GM06990 (cell line): Measurements from ENCODE around the gene PALLD.

Experiments
- DNase-seq: peaks from one replicate; pipeline ENCODE4 v3.0.0-alpha.2; 2011; ENCODE audit not compliant: insufficient read length; ENCODE audit errors: extremely low read depth
- H3K27me3 ChIP-seq: replicated peaks from 2 replicates; pipeline ENCODE4 v1.6.0; 2011; ENCODE audit warnings: low read length; ENCODE audit not compliant: control insufficient read depth, insufficient read depth
- H3K36me3 ChIP-seq: 2 replicates; pipeline ENCODE4 v1.5.1; 2011; ENCODE audit warnings: low read length; ENCODE audit not compliant: control insufficient read depth, insufficient read depth
- H3K4me3 ChIP-seq: replicated peaks from 2 replicates; pipeline ENCODE4 v1.5.1; 2011; ENCODE audit warnings: low read depth, mild to moderate bottlenecking, control low read depth, low read length
- TF ChIP-seq, protein P1 (sequence below): IDR thresholded peaks from 2 replicates; pipeline ENCODE4 v1.5.1; 2011; ENCODE audit warnings: low read length, control low read depth, mild to moderate bottlenecking, inconsistent platforms; ENCODE audit not compliant: insufficient read depth, poor library complexity, severe bottlenecking

The PALLD gene

DNA sequence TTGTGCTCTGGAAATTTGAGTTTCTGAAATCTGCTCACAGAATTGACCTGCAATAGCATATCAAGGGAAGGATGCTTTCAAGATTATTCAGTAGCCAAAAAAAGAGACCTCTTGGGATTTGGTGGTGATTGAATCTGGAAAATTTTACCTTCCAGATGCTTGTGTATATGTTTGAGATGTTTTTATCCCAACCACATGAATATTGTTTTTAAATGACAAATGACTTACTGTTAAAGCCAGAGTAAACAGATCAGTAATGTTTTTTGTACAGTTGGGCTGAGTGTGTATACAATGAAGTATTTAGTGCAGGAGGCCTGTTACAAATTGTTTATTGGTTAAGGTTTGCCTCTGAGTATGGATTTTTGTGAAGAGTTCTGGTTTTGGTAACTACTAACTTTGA, 386.7 kb downstream of the PALLD start:
- no peak overlapping the region for H3K4me3 ChIP-seq
- no peaks in the 10 kb centered on the region for H3K27me3 ChIP-seq
- no peak for DNase-seq
- TF ChIP-seq, protein P1, sequence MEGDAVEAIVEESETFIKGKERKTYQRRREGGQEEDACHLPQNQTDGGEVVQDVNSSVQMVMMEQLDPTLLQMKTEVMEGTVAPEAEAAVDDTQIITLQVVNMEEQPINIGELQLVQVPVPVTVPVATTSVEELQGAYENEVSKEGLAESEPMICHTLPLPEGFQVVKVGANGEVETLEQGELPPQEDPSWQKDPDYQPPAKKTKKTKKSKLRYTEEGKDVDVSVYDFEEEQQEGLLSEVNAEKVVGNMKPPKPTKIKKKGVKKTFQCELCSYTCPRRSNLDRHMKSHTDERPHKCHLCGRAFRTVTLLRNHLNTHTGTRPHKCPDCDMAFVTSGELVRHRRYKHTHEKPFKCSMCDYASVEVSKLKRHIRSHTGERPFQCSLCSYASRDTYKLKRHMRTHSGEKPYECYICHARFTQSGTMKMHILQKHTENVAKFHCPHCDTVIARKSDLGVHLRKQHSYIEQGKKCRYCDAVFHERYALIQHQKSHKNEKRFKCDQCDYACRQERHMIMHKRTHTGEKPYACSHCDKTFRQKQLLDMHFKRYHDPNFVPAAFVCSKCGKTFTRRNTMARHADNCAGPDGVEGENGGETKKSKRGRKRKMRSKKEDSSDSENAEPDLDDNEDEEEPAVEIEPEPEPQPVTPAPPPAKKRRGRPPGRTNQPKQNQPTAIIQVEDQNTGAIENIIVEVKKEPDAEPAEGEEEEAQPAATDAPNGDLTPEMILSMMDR: no peak
- H3K36me3 ChIP-seq: no peaks in the 10 kb centered on the region

DNA sequence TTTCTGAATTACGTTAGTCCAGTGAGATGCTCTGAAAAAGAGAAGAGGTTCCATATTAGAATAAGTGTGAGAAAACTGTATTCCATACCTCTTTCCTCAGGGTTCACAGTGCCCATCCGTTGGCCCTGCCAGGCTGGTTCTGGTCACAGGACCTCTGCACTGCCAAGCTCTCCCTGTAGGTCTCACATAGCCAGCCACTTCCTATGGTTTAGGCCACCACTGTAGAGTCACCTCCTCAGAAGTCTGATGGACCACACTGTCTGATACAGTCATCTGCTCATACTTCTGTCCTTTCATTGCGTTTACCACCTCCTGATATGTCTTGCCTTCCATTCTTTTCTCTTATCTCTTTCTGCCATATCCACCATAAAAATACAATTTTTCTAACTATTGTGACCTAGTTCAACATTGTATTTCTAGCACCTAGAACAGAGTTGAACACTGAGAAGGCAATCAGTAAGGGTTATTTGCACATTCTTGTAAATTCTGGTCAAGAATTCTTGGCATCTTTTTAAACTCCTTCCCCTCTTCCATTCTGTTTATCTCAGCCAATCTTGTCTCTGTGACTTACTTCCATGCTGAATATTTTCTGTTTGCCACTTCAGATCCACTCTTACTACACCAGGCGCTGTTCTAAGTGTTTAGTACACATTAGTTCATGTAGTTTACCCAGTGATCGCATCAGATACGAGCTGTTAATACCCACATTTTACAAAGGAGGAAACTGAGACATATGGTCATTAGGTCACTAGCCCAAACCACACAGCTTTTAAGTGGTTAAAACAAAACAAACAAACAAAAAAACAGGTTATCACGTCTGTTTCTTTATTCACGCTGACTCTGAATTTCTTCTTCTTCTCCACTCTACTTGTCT, 387.6 kb downstream of the PALLD start:
- DNase-seq: no peak
- Histone ChIP-seq H3K4me3 (no peak overlapping the region), H3K36me3 (no peaks in the 10 kb centered on the region), H3K27me3 (no peaks in the 10 kb centered on the region)
- TF ChIP-seq, protein P1: no peak

- no peaks in the 10 kb centered on the region for H3K27me3 ChIP-seq
- TF ChIP-seq, protein P1: no peak
- no peak overlapping the region for H3K4me3 ChIP-seq
- no peak for DNase-seq
- no peaks in the 10 kb centered on the region for H3K36me3 ChIP-seq
Observed at GRCh38 chr4:168885400-168885799, 388.5 kb downstream of the PALLD start.

- Histone ChIP-seq H3K4me3 (no peak overlapping the region), H3K27me3 (no peaks in the 10 kb centered on the region), H3K36me3 (no peaks in the 10 kb centered on the region)
- no peak for DNase-seq
- TF ChIP-seq, protein P1: no peak
Observed at GRCh38 chr4:168886351-168886750, 389.5 kb downstream of the PALLD start.

- DNase-seq: no peak
- TF ChIP-seq, protein P1: no peak
- H3K4me3 ChIP-seq: no peak overlapping the region
- no peaks in the 10 kb centered on the region for H3K36me3 ChIP-seq
- H3K27me3 ChIP-seq: no peaks in the 10 kb centered on the region
Observed at GRCh38 chr4:168887809-168888208, 391.0 kb downstream of the PALLD start.
